B cell (primary cell): ENCODE measurements around the gene GSG1L. TPM values are rescaled to one million over a fixed set of nuclear protein-coding genes. Genes with fewer than 3 reads are reported as not detected.

Experiments
- ATAC-seq: fragments of 200-7000 bp; cut with Tn5 transposase; one replicate; pipeline ENCODE4 v1.10.0; 2021; ENCODE audit warnings: low read depth, mild to moderate bottlenecking, moderate number of reproducible peaks, moderate library complexity
- CTCF ChIA-PET: fragments of 350-600 bp; sonication (Branson Sonifier 250); formaldehyde crosslinking; loops from one replicate; lab custom pipeline; 2021; ENCODE audit warnings: antibody characterized with exemption, inconsistent platforms; lab: Charles Lee
- POLR2A ChIA-PET: fragments of 350-600 bp; sonication (Branson Sonifier 250); formaldehyde crosslinking; loops from one replicate; lab custom pipeline; 2021; ENCODE audit warnings: antibody characterized with exemption; lab: Charles Lee
- DNase-seq: peaks from one replicate; pipeline ENCODE4 v3.0.0; 2013
- H2AFZ ChIP-seq: 2 replicates; pipeline ENCODE4 v1.6.1; 2012; ENCODE audit warnings: mild to moderate bottlenecking, low read depth, low read length; ENCODE audit not compliant: insufficient read depth, poor library complexity, severe bottlenecking
- H3K27ac ChIP-seq, 2 donors: 1 replicate in 1 of 2; 2 replicates in 1 of 2; pipeline ENCODE4 v1.5.1; 2012 to 2013; ENCODE audit warnings: low read length in 2 of 2, mild to moderate bottlenecking in 2 of 2, moderate library complexity in 1 of 2
- H3K27me3 ChIP-seq, 4 experiments: fragments of 200-600 bp in 1 of 4; sonication (generic) in 1 of 4; replicated peaks in 1 of 4; 1 replicate in 2 of 4; 2 replicates in 2 of 4; pipeline versions ENCODE4 v1.6.1 to v1.7.0; 2013 to 2016; ENCODE audit warnings: low read length in 3 of 4, mild to moderate bottlenecking in 2 of 4, mixed read lengths in 1 of 4, moderate library complexity in 1 of 4; ENCODE audit not compliant: insufficient read depth in 4 of 4, control insufficient read depth in 3 of 4; ENCODE audit errors: control extremely low read depth in 1 of 4
- H3K36me3 ChIP-seq, 2 experiments: replicated peaks in 1 of 2; 1 replicate in 1 of 2; 2 replicates in 1 of 2; pipeline versions ENCODE4 v1.6.1 to v1.7.1; 2013; ENCODE audit warnings: low read length in 1 of 2; ENCODE audit not compliant: insufficient read depth in 2 of 2, control insufficient read depth in 1 of 2; ENCODE audit errors: control extremely low read depth in 1 of 2, extremely low read depth in 1 of 2
- H3K4me1 ChIP-seq, 2 donors: fragments of 200-600 bp in 1 of 2; sonication (generic) in 1 of 2; 1 replicate in 1 of 2; 2 replicates in 1 of 2; pipeline versions ENCODE4 v1.5.1 to v1.6.1; 2013 to 2017; ENCODE audit warnings: low read length in 2 of 2; ENCODE audit not compliant: control insufficient read depth in 2 of 2, insufficient read depth in 2 of 2
- H3K4me2 ChIP-seq: replicated peaks from 2 replicates; pipeline ENCODE3; 2012; ENCODE audit warnings: mild to moderate bottlenecking, low read depth, low read length; ENCODE audit not compliant: poor library complexity, severe bottlenecking
- H3K4me3 ChIP-seq, 5 experiments: fragments of 200-600 bp in 1 of 5; sonication (generic) in 1 of 5; 1 replicate in 3 of 5; 2 replicates in 2 of 5; pipeline versions ENCODE4 v1.5.1 to v1.7.0; 2011 to 2016; ENCODE audit warnings: low read length in 4 of 5, mild to moderate bottlenecking in 4 of 5, low read depth in 2 of 5, control low read depth in 1 of 5, moderate library complexity in 1 of 5; ENCODE audit not compliant: insufficient read depth in 1 of 5; ENCODE audit errors: control extremely low read depth in 1 of 5, extremely low read depth in 1 of 5
- H3K79me2 ChIP-seq: fragments of 200-600 bp; sonication (generic); one replicate; pipeline ENCODE4 v1.6.0; 2016; ENCODE audit warnings: low read length; ENCODE audit not compliant: control insufficient read depth, insufficient read depth
- H3K9ac ChIP-seq: fragments of 200-600 bp; sonication (generic); 2 replicates; pipeline ENCODE4 v1.6.1; 2017; ENCODE audit warnings: mild to moderate bottlenecking, low read length, moderate library complexity
- H3K9me3 ChIP-seq, 3 donors: one replicate each; pipeline versions ENCODE4 v1.6.1 to v1.7.1; 2013; ENCODE audit warnings: low read length in 2 of 3; ENCODE audit not compliant: control insufficient read depth in 2 of 3, insufficient read depth in 1 of 3; ENCODE audit errors: control extremely low read depth in 1 of 3
- H4K20me1 ChIP-seq: 2 replicates; pipeline ENCODE4 v1.6.0; 2012; ENCODE audit warnings: mild to moderate bottlenecking, low read length; ENCODE audit not compliant: insufficient read depth, control insufficient read depth, poor library complexity, severe bottlenecking
- H3K27ac Mint-ChIP-seq: one replicate; pipeline ENCODE4 v1.8.0; 2021; ENCODE audit warnings: mixed read lengths
- H3K27me3 Mint-ChIP-seq: one replicate; pipeline ENCODE4 v1.8.0; 2021; ENCODE audit warnings: mixed read lengths
- H3K4me1 Mint-ChIP-seq: one replicate; pipeline ENCODE4 v1.8.0; 2021; ENCODE audit warnings: mixed read lengths
- H3K4me3 Mint-ChIP-seq: one replicate; pipeline ENCODE4 v1.8.0; 2021; ENCODE audit warnings: mixed read lengths
- H3K9me3 Mint-ChIP-seq: one replicate; pipeline ENCODE4 v1.8.0; 2022; ENCODE audit warnings: mixed read lengths; ENCODE audit not compliant: insufficient read depth
- EZH2 ChIP-seq: IDR thresholded peaks from 2 replicates; pipeline ENCODE4 v1.6.1; 2012; ENCODE audit warnings: borderline replicate concordance, low read depth, mild to moderate bottlenecking, moderate library complexity, low read length; ENCODE audit not compliant: insufficient read depth, poor library complexity, severe bottlenecking
- WGBS: methylation state at CpG from one replicate; pipeline ENCODE4 v1.1.5; 2013; ENCODE audit warnings: missing lambda C conversion rate; ENCODE audit not compliant: insufficient coverage; 5-methylcytosine and 5-hydroxymethylcytosine counted together
- intact Hi-C: fragments of 100-400 bp; cut with micrococcal nuclease; formaldehyde crosslinking; loops from one replicate; pipeline ENCODE4 v1.10.0; 2022
- polyA plus RNA-seq: library from polyadenylated mRNA; depleted of rRNA; stranded (reverse); fragments of >200 nt; gene quantifications from 2 replicates; pipeline ENCODE4 v1.2.3, GENCODE V29; 2012
- total RNA-seq, 2 donors: library from RNA; stranded (reverse); fragments of 120-200 nt in 1 of 2; gene quantifications; 1 replicate in 1 of 2; 2 replicates in 1 of 2; pipeline versions ENCODE4 v1.2.3 to v1.2.4, GENCODE V29; 2013 to 2022
- TF ChIP-seq, protein P1 (sequence below): fragments of 200-600 bp; IDR thresholded peaks from one replicate; pipeline ENCODE4 v1.8.0; 2022; ENCODE audit warnings: antibody characterized with exemption, mild to moderate bottlenecking

GSG1L gene
- total and polyA plus RNA-seq, 2 donors (not counting 1 experiment from before 2014, with no cell fraction given): 0.01 TPM; not detected in 1

DNA sequence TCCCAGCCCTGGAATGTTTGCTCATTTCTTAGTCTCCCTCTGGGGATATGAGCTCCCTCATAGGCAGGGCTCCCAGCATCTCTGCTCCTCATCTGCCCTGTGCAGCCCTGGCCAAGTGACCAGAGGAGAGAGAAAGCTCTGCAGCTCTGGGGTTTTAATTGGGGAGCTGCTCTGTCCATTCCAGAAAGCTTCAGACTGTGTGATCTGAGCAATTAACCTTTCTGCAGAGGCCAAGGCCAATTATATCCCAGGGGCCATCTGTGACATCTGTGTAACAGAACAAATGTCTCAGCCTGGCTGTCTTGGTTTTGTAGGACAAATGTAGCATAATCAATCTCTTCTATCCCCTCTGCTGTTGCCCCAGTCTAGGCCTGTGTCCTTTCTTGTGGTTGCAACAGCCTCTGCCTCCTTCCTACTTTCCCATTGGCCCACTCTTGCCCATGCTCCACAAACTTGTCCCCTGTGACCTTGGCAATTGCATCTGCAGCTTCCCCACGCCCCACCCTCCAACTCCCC is 156.0 kb downstream of the GSG1L start:
- TF ChIP-seq, protein P1, sequence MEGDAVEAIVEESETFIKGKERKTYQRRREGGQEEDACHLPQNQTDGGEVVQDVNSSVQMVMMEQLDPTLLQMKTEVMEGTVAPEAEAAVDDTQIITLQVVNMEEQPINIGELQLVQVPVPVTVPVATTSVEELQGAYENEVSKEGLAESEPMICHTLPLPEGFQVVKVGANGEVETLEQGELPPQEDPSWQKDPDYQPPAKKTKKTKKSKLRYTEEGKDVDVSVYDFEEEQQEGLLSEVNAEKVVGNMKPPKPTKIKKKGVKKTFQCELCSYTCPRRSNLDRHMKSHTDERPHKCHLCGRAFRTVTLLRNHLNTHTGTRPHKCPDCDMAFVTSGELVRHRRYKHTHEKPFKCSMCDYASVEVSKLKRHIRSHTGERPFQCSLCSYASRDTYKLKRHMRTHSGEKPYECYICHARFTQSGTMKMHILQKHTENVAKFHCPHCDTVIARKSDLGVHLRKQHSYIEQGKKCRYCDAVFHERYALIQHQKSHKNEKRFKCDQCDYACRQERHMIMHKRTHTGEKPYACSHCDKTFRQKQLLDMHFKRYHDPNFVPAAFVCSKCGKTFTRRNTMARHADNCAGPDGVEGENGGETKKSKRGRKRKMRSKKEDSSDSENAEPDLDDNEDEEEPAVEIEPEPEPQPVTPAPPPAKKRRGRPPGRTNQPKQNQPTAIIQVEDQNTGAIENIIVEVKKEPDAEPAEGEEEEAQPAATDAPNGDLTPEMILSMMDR: no peak
- Mint-ChIP-seq H3K4me3 (no peak overlapping the region), H3K9me3 (no peaks in the 10 kb centered on the region), H3K4me1 (no peaks in the 10 kb centered on the region), H3K27me3 (peaks cover 12% of the 10 kb centered on the region), H3K27ac (no peak overlapping the region)
- Histone ChIP-seq H3K36me3 (no peaks in the 10 kb centered on the region), H3K9me3 (peaks cover 0 to 5% (median 0%) of the 10 kb centered on the region in 3 donors), H3K79me2 (no peaks in the 10 kb centered on the region), H3K27me3 (peaks cover 0 to 5% (median 0%) of the 10 kb centered on the region in 4 experiments), H3K9ac (no peak overlapping the region), H3K4me2 (no peak overlapping the region), H3K27ac (no peak overlapping the region), H3K4me3 (no peak overlapping the region), H2AFZ (no peak overlapping the region), H4K20me1 (no peaks in the 10 kb centered on the region), H3K4me1 (no peaks in the 10 kb centered on the region)
- ATAC-seq: no peak
- POLR2A ChIA-PET: no interaction called here
- no peak for DNase-seq
- intact Hi-C loops: no loop called here
- 71% methylated on average over 1 of the region's 1 CpG for WGBS
- CTCF ChIA-PET: interaction anchor here (1.2 kb wide), 1 partner anchor 11 kb away, joined by 3 read pairs; no protein-coding TSS in a partner anchor

DNA sequence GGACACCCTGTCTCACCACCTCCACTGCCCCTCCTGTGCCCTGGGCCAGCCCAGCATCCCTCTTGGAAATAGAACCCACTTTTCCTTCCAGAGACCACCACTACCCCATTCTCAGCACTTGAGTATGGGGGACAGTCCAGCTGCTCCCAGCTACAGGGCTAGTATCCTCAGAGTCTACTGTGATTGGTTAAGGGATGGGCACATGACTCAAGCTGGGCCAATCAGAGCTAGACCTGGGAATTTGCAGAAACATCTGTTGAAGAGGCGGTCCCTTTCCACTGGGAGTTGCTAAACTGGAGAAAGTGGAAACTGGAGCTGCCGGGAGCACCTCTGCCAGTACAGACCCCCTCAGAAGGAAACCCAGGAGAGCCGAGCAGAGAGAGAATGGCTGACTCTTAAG is 156.6 kb downstream of the GSG1L start:
- H4K20me1 ChIP-seq: no peaks in the 10 kb centered on the region
- H3K4me1 ChIP-seq: no peaks in the 10 kb centered on the region
- Mint-ChIP-seq H3K4me1 (no peaks in the 10 kb centered on the region), H3K4me3 (no peak overlapping the region), H3K27ac (no peak overlapping the region), H3K9me3 (no peaks in the 10 kb centered on the region), H3K27me3 (peaks cover 11% of the 10 kb centered on the region)
- DNase-seq (no peak), ATAC-seq (no peak)
- CTCF ChIA-PET: interaction anchor here (1.2 kb wide), 1 partner anchor 11 kb away, joined by 3 read pairs; no protein-coding TSS in a partner anchor
- no peak overlapping the region for H3K4me3 ChIP-seq
- no peak overlapping the region for H2AFZ ChIP-seq
- POLR2A ChIA-PET: no interaction called here
- H3K36me3 ChIP-seq: no peaks in the 10 kb centered on the region
- 83% methylated on average over 3 of the region's 3 CpGs for WGBS
- H3K9ac ChIP-seq: no peak overlapping the region
- no peak for TF ChIP-seq EZH2
- TF ChIP-seq, protein P1: no peak
- no peak overlapping the region for H3K4me2 ChIP-seq
- H3K9me3 ChIP-seq: peaks cover 0 to 6% (median 0%) of the 10 kb centered on the region in 3 donors
- peaks cover 0 to 5% (median 0%) of the 10 kb centered on the region in 4 experiments for H3K27me3 ChIP-seq
- H3K27ac ChIP-seq: no peak overlapping the region
- intact Hi-C loops: no loop called here
- H3K79me2 ChIP-seq: no peaks in the 10 kb centered on the region
